ENCODE data around the gene DTNBP1. TPM values are rescaled to one million over a fixed set of nuclear protein-coding genes. Genes with fewer than 3 reads are reported as not detected.

The DTNBP1 gene
- total and polyA plus RNA-seq, 2 of the 13 experiments (the other 11 are each of a cell fraction or from before 2014, with no cell fraction given), result 6.6 to 19.1 TPM

DNA sequence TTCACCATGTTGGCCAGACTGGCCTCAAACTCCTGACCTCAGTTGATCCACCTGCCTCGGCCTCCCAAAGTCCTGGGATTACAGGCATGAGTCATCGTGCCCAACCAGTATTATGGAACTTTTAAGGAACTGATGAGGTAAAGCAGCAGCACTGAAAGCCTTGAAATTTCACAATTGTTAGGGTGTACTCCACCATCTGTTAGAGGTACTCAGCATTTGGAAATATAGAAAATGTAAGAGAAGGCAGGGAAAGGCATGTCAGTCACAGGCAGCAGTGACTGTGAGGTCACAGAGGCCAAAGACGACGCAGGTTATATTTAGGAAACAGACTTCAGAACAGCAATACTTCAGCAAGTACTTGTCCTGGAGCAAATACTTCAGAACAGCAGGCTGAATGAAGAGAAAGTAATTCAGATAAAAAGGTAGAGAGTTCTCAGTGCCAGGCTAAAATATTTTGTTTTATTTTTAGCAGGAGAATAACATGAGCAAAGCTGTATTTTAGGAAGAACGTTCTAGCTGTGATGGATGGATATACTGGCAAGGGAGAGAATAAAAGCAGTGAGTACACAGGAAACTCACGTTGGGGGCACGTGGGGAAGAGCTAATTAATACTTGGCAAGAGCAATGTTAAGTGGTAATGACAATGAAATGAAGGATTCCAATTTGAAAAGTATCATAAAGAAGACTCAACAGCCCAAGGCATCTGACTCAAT is 67.2 kb downstream of the DTNBP1 start:
- no peak overlapping the region for H2AFZ ChIP-seq (ENCODE audit: low read length)
- peaks cover 12% of the 10 kb centered on the region for H3K4me1 ChIP-seq (ENCODE audit: insufficient read depth, low read length)
- ChIA-PET POLR2A (no interaction called here), CTCF (ENCODE audit: low intra/inter-chr PET ratio, low total read pairs) (no interaction called here)
- H3K36me3 ChIP-seq (replicated peaks in 1 of 2; ENCODE audit: control insufficient read depth in 1 of 2, insufficient read depth in 2 of 2, low read length in 2 of 2), result no peaks in the 10 kb centered on the region; a peak in 1 of 5 replicates
- in situ Hi-C loops (cut with HindIII; ENCODE audit: extremely low pct_ligation_motif_present, low pct_unique_long_range_greater_than_20kb) (no loop called here), intact Hi-C loops (cut with micrococcal nuclease; ENCODE audit: unreplicated experiment) (no loop called here)
- WGBS (ENCODE audit: low lambda C conversion rate), result 91% methylated on average over 7 of the region's 7 CpGs
- H3K4me2 ChIP-seq (ENCODE audit: low read depth, low read length), result no peak overlapping the region
- no peak for ATAC-seq
- TF ChIP-seq CREB1 (IDR thresholded peaks at IDR 0.05), result 0 out of 2 replicates have a peak, but pooled peaks have one; percentile 1
- TF ChIP-seq CREB1 (CRISPR knock-in tag; IDR thresholded peaks at IDR 0.05), result no peak
- no peak for TF ChIP-seq MLLT10 (CRISPR knock-in tag; IDR thresholded peaks at IDR 0.05)
- H3K79me2 ChIP-seq (ENCODE audit: insufficient read depth, low read length), result no peaks in the 10 kb centered on the region
- no peaks in the 10 kb centered on the region; a peak in 1 of 5 replicates for H3K27me3 ChIP-seq (ENCODE audit: control insufficient read depth in 1 of 2, insufficient read depth in 2 of 2, low read length in 2 of 2)
- no peak overlapping the region for H3K9ac ChIP-seq (ENCODE audit: insufficient read depth, low read depth, low read length)
- no peak overlapping the region for H3K27ac ChIP-seq (ENCODE audit: extremely low read length, insufficient read depth, low read length)
- no peak for FAIRE-seq
- DNase-seq (ENCODE audit: low spot score), result no peak
- no peak overlapping the region for H3K4me3 ChIP-seq (replicated peaks in 1 of 3; ENCODE audit: insufficient read depth in 1 of 3, low read depth in 2 of 3, low read length in 3 of 3)
- no TSS peak for BruUV-seq (replicated peaks)
- H4K20me1 ChIP-seq (ENCODE audit: insufficient read depth, low read length), result no peaks in the 10 kb centered on the region
- H3K9me3 ChIP-seq (ENCODE audit: low read length), result no peaks in the 10 kb centered on the region

DNA sequence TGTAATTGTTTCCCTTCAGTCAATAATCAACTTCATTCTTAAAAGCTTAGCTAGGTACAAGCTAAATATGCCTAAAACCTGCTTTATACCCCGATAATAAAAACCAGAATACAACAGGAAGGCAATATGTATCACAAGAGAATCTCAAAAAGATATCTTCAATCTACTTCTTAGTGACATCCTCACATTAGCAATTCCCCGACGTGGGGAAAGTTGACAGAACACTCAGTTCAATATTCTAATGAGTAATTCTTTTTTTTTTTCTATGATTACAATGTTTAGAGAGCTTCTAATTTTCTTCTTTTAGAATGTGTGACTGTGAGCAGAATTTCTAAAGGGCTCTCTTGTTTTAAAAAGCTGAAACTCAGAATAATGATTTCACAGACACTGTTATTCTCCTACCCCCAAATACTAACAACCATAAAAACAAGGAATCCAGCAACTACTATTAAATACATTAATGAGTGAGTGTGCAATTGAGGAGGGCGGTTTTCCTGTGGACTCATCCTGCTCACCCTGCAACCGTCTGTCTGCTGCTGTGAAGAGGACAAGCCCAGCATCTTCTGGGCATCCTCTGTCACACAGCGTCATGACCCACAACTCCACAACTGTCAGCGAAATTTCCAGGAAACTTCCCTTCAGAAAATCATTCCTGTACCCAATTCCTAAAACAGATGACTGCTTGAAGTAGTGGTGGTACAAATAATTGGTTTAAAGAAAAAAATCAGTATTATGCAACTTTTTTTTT is 68.1 kb downstream of the DTNBP1 start:
- H2AFZ ChIP-seq (ENCODE audit: low read length), result no peak overlapping the region
- TF ChIP-seq ZMYM2 (CRISPR knock-in tag; IDR thresholded peaks at IDR 0.05) (no peak), PRMT3 (CRISPR knock-in tag; IDR thresholded peaks at IDR 0.05; ENCODE audit: borderline replicate concordance, low read depth) (no peak), HNRNPLL (IDR thresholded peaks at IDR 0.05; ENCODE audit: low read depth, low read length, poor library complexity, severe bottlenecking) (no peak)
- ChIA-PET POLR2A (no interaction called here), CTCF (ENCODE audit: low intra/inter-chr PET ratio, low total read pairs) (no interaction called here)
- no peaks in the 10 kb centered on the region; a peak in 1 of 5 replicates for H3K36me3 ChIP-seq (replicated peaks in 1 of 2; ENCODE audit: control insufficient read depth in 1 of 2, insufficient read depth in 2 of 2, low read length in 2 of 2)
- H3K9me3 ChIP-seq (ENCODE audit: low read length), result no peaks in the 10 kb centered on the region
- H3K27me3 ChIP-seq (ENCODE audit: control insufficient read depth in 1 of 2, insufficient read depth in 2 of 2, low read length in 2 of 2), result no peaks in the 10 kb centered on the region; a peak in 1 of 5 replicates
- no peak overlapping the region for H3K27ac ChIP-seq (ENCODE audit: extremely low read length, insufficient read depth, low read length)
- ATAC-seq (no peak), FAIRE-seq (no peak), DNase-seq (ENCODE audit: low spot score) (no peak)
- H3K4me3 ChIP-seq (replicated peaks in 1 of 3; ENCODE audit: insufficient read depth in 1 of 3, low read depth in 2 of 3, low read length in 3 of 3), result no peak overlapping the region
- 95% methylated on average over 7 of the region's 7 CpGs for WGBS (ENCODE audit: low lambda C conversion rate)
- intact Hi-C loops (cut with micrococcal nuclease; ENCODE audit: unreplicated experiment), result no loop called here
- no peaks in the 10 kb centered on the region for H4K20me1 ChIP-seq (ENCODE audit: insufficient read depth, low read length)
- peaks cover 12% of the 10 kb centered on the region for H3K4me1 ChIP-seq (ENCODE audit: insufficient read depth, low read length)
- no TSS peak for BruUV-seq (replicated peaks)
- in situ Hi-C loops (cut with HindIII; ENCODE audit: extremely low pct_ligation_motif_present, low pct_unique_long_range_greater_than_20kb), result no loop called here
- no peaks in the 10 kb centered on the region for H3K79me2 ChIP-seq (ENCODE audit: insufficient read depth, low read length)
- no peak overlapping the region for H3K9ac ChIP-seq (ENCODE audit: insufficient read depth, low read depth, low read length)
- no peak overlapping the region for H3K4me2 ChIP-seq (ENCODE audit: low read depth, low read length)

All from HepG2 (cell line).